ENCODE measurements around the gene SORL1-AS1.

The SORL1-AS1 gene

GRCh38 chr11:121487191-121487590 is 34.4 kb upstream of the SORL1-AS1 start:
- no peak overlapping the region for H3K4me2 ChIP-seq
- no peak for DNase-seq
- no peaks in the 10 kb centered on the region for H3K79me2 ChIP-seq (ENCODE audit: insufficient read depth)
- H3K9me3 ChIP-seq = no peaks in the 10 kb centered on the region
- no peak overlapping the region; a peak in 1 of 4 replicates for H3K27ac ChIP-seq (ENCODE audit: low read depth in 2 of 2, low read length in 1 of 2)
- WGBS (ENCODE audit: low lambda C conversion rate) = 68% methylated on average over 5 of the region's 6 CpGs
- CTCF ChIA-PET = interaction anchor here (1.0 kb wide), 1 partner anchor 104 kb away, joined by 3 read pairs; no protein-coding TSS in a partner anchor
- TF ChIP-seq, protein P1, sequence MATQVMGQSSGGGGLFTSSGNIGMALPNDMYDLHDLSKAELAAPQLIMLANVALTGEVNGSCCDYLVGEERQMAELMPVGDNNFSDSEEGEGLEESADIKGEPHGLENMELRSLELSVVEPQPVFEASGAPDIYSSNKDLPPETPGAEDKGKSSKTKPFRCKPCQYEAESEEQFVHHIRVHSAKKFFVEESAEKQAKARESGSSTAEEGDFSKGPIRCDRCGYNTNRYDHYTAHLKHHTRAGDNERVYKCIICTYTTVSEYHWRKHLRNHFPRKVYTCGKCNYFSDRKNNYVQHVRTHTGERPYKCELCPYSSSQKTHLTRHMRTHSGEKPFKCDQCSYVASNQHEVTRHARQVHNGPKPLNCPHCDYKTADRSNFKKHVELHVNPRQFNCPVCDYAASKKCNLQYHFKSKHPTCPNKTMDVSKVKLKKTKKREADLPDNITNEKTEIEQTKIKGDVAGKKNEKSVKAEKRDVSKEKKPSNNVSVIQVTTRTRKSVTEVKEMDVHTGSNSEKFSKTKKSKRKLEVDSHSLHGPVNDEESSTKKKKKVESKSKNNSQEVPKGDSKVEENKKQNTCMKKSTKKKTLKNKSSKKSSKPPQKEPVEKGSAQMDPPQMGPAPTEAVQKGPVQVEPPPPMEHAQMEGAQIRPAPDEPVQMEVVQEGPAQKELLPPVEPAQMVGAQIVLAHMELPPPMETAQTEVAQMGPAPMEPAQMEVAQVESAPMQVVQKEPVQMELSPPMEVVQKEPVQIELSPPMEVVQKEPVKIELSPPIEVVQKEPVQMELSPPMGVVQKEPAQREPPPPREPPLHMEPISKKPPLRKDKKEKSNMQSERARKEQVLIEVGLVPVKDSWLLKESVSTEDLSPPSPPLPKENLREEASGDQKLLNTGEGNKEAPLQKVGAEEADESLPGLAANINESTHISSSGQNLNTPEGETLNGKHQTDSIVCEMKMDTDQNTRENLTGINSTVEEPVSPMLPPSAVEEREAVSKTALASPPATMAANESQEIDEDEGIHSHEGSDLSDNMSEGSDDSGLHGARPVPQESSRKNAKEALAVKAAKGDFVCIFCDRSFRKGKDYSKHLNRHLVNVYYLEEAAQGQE (IDR thresholded peaks at IDR 0.05; ENCODE audit: low read depth, low read length) = no peak
- TF ChIP-seq NRF1 (IDR thresholded peaks at IDR 0.05; ENCODE audit: low read depth, low read length) = no peak
- TF ChIP-seq TCF12 (IDR thresholded peaks at IDR 0.05) = no peak
- TF ChIP-seq, protein P2, sequence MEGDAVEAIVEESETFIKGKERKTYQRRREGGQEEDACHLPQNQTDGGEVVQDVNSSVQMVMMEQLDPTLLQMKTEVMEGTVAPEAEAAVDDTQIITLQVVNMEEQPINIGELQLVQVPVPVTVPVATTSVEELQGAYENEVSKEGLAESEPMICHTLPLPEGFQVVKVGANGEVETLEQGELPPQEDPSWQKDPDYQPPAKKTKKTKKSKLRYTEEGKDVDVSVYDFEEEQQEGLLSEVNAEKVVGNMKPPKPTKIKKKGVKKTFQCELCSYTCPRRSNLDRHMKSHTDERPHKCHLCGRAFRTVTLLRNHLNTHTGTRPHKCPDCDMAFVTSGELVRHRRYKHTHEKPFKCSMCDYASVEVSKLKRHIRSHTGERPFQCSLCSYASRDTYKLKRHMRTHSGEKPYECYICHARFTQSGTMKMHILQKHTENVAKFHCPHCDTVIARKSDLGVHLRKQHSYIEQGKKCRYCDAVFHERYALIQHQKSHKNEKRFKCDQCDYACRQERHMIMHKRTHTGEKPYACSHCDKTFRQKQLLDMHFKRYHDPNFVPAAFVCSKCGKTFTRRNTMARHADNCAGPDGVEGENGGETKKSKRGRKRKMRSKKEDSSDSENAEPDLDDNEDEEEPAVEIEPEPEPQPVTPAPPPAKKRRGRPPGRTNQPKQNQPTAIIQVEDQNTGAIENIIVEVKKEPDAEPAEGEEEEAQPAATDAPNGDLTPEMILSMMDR (IDR thresholded peaks at IDR 0.05) = no peak
- TF ChIP-seq, protein P3, sequence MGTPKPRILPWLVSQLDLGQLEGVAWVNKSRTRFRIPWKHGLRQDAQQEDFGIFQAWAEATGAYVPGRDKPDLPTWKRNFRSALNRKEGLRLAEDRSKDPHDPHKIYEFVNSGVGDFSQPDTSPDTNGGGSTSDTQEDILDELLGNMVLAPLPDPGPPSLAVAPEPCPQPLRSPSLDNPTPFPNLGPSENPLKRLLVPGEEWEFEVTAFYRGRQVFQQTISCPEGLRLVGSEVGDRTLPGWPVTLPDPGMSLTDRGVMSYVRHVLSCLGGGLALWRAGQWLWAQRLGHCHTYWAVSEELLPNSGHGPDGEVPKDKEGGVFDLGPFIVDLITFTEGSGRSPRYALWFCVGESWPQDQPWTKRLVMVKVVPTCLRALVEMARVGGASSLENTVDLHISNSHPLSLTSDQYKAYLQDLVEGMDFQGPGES (IDR thresholded peaks at IDR 0.05; ENCODE audit: low read depth, low read length) = no peak
- no peak for TF ChIP-seq GABPA (IDR thresholded peaks at IDR 0.05; ENCODE audit: low read depth)
- TF ChIP-seq ZBTB33 (IDR thresholded peaks at IDR 0.05; ENCODE audit: borderline replicate concordance, low read depth) = no peak
- TF ChIP-seq TAF1 (IDR thresholded peaks at IDR 0.05; ENCODE audit: borderline replicate concordance, low read depth, low read length) = no peak
- TF ChIP-seq SIN3A (IDR thresholded peaks at IDR 0.05; ENCODE audit: borderline replicate concordance, low read depth, low read length) = no peak
- TF ChIP-seq MEF2A (IDR thresholded peaks at IDR 0.05; ENCODE audit: borderline replicate concordance, low read depth) = no peak
- TF ChIP-seq CHD2 (IDR thresholded peaks at IDR 0.05; ENCODE audit: low read length, partially characterized antibody) = no peak
- no peak for TF ChIP-seq JUND (IDR thresholded peaks at IDR 0.05)
- H4K20me1 ChIP-seq (ENCODE audit: insufficient read depth) = no peaks in the 10 kb centered on the region
- POLR2A ChIA-PET = no interaction called here
- peaks cover 0 to 13% of the 10 kb centered on the region in 2 experiments; a peak in 1 of 4 replicates for H3K4me1 ChIP-seq (ENCODE audit: control insufficient read depth in 1 of 2, insufficient read depth in 2 of 2, low read depth in 1 of 2, low read length in 1 of 2)
- H3K27me3 ChIP-seq (ENCODE audit: insufficient read depth) = no peaks in the 10 kb centered on the region
- no peaks in the 10 kb centered on the region for H3K9me2 ChIP-seq
- H3K36me3 ChIP-seq (replicated peaks in 1 of 2; ENCODE audit: control insufficient read depth in 1 of 2, insufficient read depth in 2 of 2, low read length in 1 of 2) = no peaks in the 10 kb centered on the region
- H2AFZ ChIP-seq (ENCODE audit: low read depth) = no peak overlapping the region
- no peak overlapping the region for H3K9ac ChIP-seq
- H3F3A ChIP-seq (replicated peaks; ENCODE audit: insufficient read depth) = no peaks in the 10 kb centered on the region
- no peak overlapping the region for H3K4me3 ChIP-seq (ENCODE audit: low read depth in 2 of 2, low read length in 1 of 2)

Measured in SK-N-SH (cell line).